NCI-H2196 (cell line): ENCODE data around the gene GYPE.
"Not testable (repeated sequence)": the region's sequence is repeated elsewhere in the genome, so short reads cannot be mapped to it uniquely, and the experiment has no call there.

Experiments used
- DNase-seq: peaks from one replicate; lab custom pipeline; 2025; ENCODE audit not compliant: unreplicated experiment; lab: John Stamatoyannopoulos, UW

Gene GYPE

GRCh38 chr4:143870523-143871268 is 34.7 kb downstream of the GYPE start:
- not testable (repeated sequence) for DNase-seq

DNA sequence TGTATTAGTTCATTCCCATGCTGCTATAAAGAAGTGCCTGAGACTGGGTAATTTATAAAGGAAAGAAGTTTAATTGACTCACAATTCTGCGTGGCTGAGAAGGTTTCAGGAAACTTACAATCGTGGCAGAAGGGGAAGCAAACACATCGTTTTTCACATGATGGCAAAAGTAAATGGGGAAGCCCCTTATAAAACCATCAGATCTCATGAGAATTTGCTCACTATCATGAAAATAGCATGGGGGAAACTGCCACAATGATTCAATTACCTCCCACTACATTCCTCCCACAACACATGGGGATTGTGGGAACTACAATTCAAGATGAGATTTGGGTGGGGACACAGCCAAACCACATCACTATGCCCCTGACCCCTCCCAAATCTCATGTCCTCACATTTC is 35.4 kb downstream of the GYPE start:
- DNase-seq = not testable (repeated sequence)

DNA sequence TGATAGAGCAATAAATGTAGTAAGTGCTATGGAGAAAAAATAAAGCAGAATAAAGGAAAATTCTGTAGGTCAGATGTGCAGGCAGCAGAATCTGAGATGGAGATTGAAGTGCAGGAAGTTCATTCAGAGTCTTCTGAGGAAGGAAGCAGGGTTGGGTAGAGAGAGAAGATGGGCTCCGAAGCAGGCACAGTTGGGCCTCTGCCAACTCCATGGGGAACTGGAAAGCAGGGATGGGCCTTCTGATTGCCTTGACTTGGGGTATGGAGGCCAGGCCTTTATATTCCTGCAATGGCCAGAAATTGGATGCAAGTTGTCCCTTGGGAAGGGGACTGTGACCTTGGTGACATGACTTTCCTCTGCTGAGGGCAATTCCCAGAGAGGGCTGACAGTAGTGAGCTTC is 42.6 kb downstream of the GYPE start:
- not testable (repeated sequence) for DNase-seq

- DNase-seq = no peak
Measured at GRCh38 chr4:143858456-143858855, 46.9 kb downstream of the GYPE start.

DNA sequence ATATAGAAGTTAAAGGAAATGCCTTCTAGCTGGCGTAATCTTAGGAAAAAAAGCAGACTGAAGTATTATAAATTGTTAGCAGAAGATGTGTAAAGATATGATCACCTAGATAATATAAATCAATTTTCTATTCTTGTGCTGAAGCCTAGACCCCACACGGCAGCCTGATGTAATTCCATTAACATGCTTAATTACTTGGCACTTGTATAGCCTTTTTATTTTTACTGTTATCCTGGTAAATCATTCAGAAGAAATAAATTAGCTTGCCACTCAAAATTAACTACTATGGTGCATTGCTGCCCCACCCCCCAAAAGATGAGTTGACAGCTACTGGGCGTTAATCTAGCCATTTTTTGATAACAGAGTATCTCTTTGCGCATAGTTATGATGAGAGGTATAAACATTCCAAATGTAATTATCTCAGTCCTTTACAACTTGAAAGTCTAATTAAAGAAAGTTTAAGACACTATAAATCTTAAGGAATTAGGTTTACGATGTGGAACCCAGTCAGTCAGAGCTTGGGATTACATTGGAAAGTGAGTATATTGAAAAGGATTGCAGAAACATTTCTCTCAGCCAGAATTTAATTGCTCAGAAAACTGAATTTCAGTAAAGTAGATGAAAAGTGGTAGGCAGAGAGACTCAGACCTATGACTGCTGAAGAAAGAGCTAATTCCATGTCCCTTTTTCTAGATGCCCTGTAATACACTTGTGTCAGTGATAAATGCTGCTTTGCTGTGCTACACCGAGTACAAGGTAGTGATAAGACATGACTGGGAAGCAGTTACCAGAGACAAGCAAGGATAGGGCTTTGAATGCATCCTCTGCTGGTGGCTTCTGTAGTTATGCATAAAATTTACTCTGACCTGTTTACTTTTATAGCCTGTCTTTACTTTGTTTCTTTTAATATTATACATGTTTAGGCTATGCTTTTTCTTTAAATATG is 47.7 kb downstream of the GYPE start:
- not testable (repeated sequence) for DNase-seq

DNA sequence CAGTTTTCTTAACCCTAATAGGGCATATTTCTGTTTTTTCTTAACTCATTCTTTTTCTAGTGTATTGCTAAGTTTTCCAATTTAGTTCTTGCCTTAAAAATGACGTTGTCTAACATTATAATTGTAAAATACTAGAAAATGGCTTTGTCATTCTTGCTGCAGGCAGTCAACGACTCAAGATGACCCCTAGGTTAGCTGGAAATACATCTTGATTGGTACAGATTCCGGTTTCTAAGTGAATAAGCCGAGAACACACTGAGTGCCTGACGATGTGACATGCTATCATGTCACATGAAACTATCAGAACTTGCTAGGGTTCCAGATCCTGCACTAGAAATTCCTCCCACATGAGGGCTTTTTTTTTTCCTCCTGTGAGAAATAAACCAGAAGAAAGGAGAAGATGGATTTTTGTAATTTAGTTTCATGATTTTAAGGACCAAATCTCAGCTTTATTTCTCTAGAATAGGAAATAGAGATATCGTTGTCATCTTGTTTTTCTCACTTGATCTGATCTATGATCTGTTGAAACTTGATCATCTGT is 49.3 kb downstream of the GYPE start:
- not testable (repeated sequence) for DNase-seq

DNA sequence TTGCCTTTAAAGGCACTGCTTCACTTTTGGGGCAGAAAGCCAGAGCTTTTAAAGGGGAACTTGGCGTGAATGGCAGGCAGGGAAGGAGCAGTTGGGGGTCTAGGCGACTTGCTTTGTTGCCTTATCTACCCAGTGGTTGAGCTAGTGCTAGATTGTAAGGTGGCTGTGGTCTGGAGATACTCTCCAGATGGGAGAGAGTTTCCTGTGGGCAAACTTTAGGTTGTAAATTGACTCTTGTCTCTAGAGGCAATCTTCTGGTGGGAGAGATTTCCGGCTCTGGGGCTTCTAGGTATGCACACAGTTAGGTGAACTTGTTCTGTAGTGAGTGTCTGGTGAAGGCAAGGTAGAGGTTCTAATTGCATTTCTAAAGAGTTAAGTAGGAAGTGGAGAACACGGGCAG is 50.7 kb downstream of the GYPE start:
- not testable (repeated sequence) for DNase-seq

DNA sequence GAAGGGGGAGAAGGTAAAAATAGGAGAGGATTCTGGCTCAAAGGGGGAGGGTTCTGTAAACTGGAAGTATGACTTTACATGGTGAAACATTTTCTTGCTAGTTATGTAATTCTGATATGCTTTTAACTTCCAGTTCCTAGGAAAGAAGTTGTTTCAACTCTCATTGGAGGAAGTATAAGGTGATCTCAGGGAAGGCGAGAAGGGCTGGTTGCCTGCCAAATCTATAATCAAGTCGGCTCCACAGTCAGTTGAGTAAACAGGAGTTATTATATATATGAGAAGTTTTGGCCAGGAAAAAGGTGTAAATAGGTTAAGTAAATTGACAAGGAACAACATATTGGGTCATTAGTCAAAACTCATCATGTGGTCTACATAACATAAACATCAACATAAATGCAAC is 56.1 kb downstream of the GYPE start:
- not testable (repeated sequence) for DNase-seq

GRCh38 chr4:143843506-143843832 is 61.9 kb downstream of the GYPE start:
- not testable (repeated sequence) for DNase-seq

DNA sequence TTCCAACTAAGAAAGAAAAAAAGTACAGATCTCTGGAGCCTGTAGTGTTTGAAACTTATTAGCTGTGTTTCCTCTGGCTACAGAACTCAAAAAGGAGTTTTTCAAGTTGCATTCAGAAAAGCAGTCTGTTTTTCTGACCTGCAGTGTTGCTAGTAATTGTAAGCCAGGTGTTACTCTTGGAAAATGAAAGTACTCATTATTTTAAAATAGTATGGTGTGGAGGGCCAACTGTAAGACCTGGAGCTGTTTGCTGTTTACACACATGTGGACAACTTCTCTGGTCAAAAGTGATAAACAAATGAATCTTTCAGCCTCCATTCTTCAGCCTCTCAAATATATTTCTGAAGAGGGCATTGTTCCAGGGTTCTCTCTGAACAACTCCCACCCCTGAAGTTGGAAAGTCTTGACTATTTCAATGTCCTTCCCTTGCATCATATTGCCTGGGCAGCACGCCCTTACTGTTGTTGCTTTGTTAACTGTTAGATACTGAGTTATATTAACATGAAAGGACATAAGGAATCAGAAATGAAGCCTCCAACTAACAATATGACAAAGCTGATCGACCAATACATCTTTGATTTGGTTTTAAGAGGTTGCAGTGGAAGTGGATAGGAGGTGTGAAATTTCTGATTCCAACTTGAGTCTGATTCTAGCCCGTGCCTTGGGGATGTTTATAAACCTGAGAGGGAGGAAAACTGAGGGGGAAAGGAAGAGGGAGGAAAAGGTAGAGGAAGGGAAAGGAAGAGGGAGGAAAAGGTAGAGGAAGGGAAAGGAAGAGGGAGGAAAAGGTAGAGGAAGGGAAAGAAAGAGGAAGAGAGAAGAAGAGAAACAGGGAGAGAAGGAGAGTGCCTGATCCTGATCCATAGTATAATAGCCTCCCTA is 62.5 kb downstream of the GYPE start:
- DNase-seq = not testable (repeated sequence)

DNA sequence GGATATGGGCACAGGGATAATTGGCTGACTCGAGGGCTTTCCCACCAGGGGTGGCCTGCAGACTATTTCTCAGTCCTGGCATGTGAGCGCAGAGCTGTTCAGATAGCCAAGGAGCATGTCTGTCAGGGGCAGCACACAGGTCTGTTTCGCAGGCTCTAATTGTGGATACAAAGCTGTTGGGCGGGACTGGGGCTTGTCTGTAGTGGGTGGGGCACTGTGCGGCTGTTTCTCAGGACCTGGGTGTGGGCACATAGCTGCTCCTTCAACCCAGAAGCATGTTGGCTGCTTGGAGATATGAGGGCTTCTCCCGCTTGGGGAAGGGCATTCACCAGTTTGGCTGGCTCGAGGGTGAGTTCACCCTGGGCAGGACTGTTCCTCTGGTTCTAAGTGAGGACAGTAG is 65.9 kb downstream of the GYPE start:
- DNase-seq = not testable (repeated sequence)

- DNase-seq = not testable (repeated sequence)
Measured at GRCh38 chr4:143834196-143834595, 71.2 kb downstream of the GYPE start.

- not testable (repeated sequence) for DNase-seq
Measured at GRCh38 chr4:143833676-143834075, 71.7 kb downstream of the GYPE start.

DNA sequence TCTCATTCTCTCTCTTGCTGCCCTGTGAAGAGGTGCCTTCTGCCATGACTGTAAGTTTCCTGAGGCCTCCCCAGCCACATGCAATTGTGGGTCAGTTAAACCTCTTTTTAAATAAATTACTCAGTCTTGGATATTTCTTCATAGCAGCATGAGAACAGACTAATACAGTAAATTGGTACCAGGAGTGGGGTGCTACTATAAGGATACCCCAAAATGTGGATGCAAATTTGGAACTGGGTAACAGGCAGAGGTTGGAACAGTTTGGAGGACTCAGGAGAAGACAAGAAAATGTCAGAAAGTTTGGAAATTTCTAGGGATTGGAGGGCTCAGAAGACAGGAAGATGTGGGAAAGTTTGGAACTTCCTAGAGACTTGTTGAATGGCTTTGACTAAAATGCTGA is 74.8 kb downstream of the GYPE start:
- not testable (repeated sequence) for DNase-seq

- DNase-seq = not testable (repeated sequence)
Measured at GRCh38 chr4:143829239-143829620, 76.1 kb downstream of the GYPE start.
